GM19455 (cell line): ENCODE measurements around the gene POU6F2.

Experiments
- ATAC-seq: cut with Tn5 transposase; IDR thresholded peaks from one replicate; pipeline ENCODE4 v1.9.1; 2021; ENCODE audit not compliant: unreplicated experiment

The POU6F2 gene

GRCh38 chr7:39069031-39069430, 91.3 kb downstream of the POU6F2 start:
- no peak for ATAC-seq

DNA sequence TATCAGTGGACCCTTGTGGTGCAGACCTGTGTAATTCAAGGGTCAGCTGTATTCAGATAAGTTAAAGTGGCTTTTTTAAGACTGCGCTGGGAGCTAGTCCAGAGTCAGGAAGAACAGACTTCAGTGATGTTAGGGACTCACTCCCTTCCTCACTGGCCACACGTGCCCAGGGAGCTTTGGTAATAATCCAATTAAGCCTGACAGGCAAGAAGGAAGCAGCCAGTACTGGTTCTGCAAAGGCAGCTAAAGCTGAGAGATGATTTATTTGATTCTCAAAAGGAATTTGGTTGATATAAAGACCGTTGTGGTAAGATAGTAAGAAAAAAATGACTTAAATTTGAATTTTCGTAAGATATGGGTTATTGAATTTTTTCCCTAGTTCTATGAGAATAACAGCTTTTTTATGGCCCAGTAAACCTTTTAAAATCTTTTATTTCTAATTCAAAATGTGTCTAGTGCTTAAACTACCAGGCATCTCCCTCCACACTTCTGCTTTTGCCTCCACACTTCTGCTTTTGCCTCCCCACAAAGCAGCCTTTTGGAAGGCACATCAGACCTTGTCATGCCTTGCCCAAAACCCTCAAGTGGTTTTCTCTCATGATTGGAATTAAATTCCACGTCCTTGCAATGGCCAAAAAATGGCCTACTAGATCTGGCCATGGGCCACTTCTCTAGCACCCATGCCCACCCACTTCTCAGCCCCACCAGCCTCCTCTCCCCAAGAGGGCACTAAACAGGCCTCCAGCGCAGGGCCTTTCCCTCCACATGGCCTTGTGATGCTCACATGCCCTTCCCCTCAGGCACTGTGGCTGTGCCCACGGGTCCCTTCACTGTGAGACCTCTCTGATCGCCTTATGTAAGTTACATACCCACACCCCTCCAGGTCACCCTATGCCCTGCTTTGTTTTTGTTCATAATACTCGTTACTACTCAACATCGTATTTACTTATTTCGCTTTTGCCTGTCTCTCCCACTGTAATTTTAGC, 92.5 kb downstream of the POU6F2 start:
- ATAC-seq = no peak

DNA sequence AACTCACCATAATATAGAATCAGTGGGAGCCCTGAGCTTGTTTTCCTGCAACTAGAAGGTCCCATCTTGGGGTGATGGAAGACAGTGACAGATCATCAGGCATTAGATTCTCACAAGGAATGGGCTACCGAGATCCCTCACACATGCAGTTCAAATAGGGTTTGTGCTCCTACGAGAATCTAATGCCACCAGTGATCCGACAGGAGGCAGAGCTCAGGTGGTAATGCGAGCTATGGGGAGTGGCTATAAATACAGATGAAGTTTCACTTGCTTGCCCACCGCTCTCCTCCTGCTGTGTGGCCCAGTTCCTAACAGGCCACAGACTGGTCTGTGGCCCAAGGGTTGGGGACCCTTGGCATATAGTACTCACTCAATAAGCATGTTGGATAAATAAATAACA, 93.4 kb downstream of the POU6F2 start:
- ATAC-seq = no peak

GRCh38 chr7:39073432-39073831, 95.7 kb downstream of the POU6F2 start:
- ATAC-seq = no peak

DNA sequence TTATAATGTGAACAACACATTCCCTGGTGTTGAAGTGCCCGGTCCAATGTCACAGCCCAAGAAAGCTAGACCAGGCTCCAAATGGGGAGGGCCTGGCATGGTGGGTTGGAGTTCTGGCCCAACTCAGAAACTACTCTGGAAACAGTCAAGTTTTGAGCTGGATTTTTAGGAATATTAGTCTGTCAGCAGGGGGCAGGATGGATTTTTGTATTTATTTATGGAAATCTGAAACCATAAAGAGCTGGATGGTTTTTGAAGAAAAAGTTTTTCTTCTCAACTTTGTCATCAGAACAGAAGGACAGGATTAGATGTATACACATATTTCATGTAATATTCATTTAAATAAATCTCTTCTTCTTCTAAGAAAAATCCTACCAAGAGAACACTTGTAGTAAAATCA, 97.5 kb downstream of the POU6F2 start:
- no peak for ATAC-seq

DNA sequence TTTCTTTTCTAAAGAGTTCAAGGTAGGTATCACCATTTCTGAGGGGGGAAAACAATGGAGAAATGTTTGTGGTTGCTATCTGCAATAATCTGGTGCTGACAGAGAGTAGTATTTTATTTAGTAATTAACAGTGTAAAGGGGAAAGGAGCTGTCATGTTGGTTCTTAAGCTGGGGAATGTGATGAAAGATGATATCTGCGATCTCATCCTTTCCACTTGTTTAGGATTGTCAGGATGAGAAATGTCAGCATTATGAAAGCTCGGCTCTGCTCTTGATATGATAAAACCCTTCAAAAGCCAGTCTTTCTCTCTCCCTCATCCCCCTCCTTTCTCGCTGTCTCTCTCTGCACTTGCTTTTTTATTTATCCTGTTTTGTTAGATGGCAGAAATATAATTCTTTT, 106.1 kb downstream of the POU6F2 start:
- no peak for ATAC-seq

- no peak for ATAC-seq
Measured at GRCh38 chr7:39084349-39084748, 106.6 kb downstream of the POU6F2 start.

DNA sequence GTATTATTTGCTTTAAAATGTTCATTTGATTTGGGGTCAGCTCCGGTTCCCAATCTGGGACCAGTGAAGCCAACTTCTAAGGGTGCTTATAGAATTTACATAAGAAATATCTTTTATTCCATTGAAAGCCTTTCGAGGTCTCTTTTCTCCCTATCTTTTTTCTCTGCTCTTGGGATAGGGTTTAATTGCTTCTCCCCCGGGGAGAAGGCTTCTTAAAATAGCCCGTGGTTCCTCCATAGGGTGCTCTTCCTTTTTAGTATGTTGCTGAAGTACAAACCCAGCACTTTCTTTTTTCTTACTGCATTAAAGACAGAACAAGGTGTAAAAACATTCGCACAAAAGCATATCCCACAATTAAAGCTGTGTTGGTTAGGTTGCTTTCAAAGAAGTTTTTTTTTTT, 107.5 kb downstream of the POU6F2 start:
- ATAC-seq = no peak

- ATAC-seq = no peak
Measured at GRCh38 chr7:39085590-39086049, 107.9 kb downstream of the POU6F2 start.

GRCh38 chr7:39086638-39087360, 109.1 kb downstream of the POU6F2 start:
- ATAC-seq = no peak

GRCh38 chr7:39088730-39089593, 111.3 kb downstream of the POU6F2 start:
- no peak for ATAC-seq

DNA sequence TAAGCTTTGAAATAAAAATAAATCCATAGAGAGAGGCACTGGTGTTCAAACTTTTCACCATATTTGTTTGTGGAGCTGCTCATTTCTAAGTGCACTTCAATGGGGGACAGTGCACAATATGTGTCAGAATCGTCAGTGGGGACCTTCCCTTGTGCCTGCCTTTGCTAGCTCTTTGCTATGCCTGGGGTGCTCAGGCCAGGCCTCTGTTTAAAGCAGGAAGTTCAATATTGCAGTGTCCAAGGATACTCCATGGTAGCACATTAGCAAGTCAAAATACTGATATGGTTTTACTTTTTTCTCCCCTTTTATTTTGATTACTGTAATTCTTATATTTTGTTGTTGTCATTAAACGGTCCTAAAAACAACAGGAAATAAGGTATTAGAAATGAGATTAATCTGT, 113.4 kb downstream of the POU6F2 start:
- no peak for ATAC-seq

GRCh38 chr7:39091774-39092173, 114.1 kb downstream of the POU6F2 start:
- ATAC-seq = no peak

- no peak for ATAC-seq
Measured at GRCh38 chr7:39094731-39095130, 117.0 kb downstream of the POU6F2 start.

DNA sequence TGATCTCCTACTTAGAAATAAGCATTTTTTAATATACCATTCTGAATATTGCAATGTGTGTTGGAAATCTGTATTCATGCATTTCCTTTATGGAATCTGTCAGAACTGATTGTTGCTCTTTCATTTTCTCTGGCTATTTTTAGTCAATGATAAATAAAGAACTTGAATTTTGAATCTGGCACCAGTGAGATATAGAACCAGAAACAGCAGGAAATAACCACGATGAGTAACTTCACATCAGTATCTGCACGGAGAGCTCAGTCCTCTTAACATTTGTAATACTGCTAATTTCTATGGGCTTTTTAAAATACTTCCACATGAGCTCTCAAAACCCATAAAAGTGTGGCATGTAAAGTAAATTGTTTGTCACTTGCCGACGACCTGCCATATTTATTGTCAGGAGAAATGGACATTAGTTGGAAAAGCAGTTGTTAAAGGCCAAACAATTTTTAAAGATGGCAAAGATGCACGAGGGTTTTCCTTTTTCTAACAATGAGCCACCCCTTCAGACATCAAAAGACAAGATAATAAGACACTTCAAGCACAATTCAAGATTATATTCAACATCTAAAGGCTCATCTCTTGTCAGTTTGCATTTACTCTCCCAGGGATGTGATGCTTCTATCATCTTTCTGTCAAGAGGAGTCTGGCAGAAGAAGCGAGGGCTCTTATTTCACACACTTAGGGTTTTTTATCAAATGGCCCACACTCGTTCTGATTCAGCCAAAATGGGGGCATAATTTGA, 118.3 kb downstream of the POU6F2 start:
- no peak for ATAC-seq

- no peak for ATAC-seq
Measured at GRCh38 chr7:39098506-39098905, 120.8 kb downstream of the POU6F2 start.

GRCh38 chr7:39099146-39099545, 121.4 kb downstream of the POU6F2 start:
- ATAC-seq = no peak

DNA sequence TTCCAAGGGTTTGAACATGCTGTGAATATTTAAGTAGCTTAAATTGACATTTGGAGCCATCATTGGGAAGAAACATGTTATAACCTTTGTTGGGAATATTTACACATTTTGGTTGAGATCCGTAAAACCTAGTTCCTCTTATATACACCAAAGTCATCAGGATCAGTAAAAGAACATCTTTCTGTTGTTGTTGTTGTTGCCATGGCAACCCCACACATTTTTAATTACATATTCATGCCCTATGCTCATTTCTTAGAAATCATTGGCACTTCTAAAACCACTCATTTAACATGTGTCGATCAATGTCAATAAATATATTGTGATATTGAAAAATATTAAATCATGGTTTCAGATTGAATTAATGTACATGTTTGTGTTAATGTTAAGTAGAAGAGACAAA, 122.6 kb downstream of the POU6F2 start:
- no peak for ATAC-seq

- ATAC-seq = no peak
Measured at GRCh38 chr7:39102234-39102633, 124.5 kb downstream of the POU6F2 start.

DNA sequence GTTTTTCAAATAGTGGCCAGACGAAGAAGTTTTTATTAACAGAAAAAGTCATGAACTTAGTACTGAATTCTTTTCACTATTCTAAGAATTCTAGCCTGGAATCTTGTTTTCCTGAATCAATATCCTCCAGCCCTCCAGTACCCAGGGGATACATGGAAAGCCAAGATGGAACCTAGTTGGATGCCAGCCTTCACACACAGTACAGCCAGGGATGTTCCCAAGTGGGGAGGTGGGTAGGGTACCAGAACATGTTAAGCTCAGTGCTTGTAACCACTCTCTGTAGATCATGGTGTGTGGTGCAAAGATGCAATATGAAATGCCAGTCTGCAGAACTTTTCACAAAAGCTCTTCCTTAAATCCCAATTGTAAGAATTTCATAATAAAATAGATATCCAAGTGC, 128.0 kb downstream of the POU6F2 start:
- ATAC-seq = no peak
